LNCaP clone FGC (cell line): ENCODE data around the gene HOXA3.

Experiments
- DNase-seq: peaks from one replicate; pipeline ENCODE4 v3.0.0-alpha.2; 2011; ENCODE audit warnings: low read depth
- H3K4me3 ChIP-seq: 2 replicates; pipeline ENCODE4 v1.5.1; 2011; ENCODE audit warnings: mild to moderate bottlenecking, low read depth, low read length, control low read depth
- TF ChIP-seq, protein P1 (sequence below): IDR thresholded peaks from 2 replicates; pipeline ENCODE4 v1.5.1; 2012; ENCODE audit warnings: mild to moderate bottlenecking; ENCODE audit not compliant: control insufficient read depth, insufficient read depth; ENCODE audit errors: extremely low read depth

The HOXA3 gene

DNA sequence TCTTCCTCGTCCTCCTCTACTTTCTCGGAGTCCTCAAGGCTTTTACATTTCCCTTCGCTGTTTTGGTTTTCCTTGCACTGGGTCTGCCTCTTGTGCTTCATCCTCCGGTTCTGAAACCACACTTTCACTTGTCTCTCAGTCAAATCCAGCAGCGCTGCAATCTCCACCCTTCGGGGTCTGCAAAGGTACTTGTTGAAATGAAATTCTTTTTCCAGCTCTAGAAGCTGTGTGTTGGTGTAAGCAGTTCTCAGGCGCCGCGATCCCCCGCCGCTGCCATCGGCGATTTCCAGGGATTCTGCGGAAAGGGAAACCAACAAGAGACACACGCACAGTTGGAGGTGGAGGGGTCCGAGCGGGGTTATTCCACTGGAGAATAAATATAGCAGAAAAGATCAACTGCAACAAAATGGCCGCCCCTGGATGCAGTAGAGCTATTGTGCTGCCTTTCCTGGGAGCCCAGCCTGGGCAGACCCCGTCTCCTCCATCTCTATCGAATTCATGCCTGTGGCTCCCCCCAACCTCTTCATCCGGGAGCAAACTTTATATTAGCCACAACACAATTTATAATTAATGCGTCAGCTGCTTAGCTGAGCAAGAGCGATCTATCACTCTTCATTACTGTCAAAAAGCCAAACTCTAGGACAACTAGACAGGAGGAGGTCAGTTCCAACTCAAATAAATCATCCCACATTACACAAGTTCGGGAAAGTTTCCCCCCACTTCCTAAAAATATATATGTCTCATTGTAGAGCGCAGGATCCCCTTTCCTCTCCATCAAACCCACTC, 51.0 kb downstream of the HOXA3 start:
- DNase-seq = no peak
- H3K4me3 ChIP-seq = no peak overlapping the region
- TF ChIP-seq, protein P1, sequence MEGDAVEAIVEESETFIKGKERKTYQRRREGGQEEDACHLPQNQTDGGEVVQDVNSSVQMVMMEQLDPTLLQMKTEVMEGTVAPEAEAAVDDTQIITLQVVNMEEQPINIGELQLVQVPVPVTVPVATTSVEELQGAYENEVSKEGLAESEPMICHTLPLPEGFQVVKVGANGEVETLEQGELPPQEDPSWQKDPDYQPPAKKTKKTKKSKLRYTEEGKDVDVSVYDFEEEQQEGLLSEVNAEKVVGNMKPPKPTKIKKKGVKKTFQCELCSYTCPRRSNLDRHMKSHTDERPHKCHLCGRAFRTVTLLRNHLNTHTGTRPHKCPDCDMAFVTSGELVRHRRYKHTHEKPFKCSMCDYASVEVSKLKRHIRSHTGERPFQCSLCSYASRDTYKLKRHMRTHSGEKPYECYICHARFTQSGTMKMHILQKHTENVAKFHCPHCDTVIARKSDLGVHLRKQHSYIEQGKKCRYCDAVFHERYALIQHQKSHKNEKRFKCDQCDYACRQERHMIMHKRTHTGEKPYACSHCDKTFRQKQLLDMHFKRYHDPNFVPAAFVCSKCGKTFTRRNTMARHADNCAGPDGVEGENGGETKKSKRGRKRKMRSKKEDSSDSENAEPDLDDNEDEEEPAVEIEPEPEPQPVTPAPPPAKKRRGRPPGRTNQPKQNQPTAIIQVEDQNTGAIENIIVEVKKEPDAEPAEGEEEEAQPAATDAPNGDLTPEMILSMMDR = no peak

DNA sequence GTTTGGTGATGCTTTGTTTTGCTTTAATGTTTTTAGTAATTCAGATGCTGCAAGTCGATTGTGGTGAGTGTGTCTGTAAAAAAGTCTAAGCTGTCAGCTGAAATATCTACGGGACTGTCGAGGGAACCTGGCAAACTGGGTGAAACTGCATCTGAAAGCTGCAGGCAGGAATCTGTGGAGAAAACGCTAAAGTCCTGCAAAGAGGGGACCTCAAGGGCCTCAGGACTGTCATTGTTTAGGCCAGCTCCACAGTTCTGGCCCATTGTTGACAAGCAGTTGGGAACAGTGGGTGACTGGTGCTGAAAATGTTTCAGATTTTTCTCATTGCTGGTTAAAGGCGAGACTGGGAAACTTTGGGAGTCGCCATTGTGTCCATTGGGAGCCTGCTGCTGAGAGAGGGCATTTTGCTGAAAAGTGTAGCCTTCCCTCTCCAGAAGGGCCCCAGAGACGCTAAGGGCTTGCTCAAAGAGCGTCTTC, 51.7 kb downstream of the HOXA3 start:
- no peak for DNase-seq
- H3K4me3 ChIP-seq = no peak overlapping the region
- TF ChIP-seq, protein P1 = no peak

DNA sequence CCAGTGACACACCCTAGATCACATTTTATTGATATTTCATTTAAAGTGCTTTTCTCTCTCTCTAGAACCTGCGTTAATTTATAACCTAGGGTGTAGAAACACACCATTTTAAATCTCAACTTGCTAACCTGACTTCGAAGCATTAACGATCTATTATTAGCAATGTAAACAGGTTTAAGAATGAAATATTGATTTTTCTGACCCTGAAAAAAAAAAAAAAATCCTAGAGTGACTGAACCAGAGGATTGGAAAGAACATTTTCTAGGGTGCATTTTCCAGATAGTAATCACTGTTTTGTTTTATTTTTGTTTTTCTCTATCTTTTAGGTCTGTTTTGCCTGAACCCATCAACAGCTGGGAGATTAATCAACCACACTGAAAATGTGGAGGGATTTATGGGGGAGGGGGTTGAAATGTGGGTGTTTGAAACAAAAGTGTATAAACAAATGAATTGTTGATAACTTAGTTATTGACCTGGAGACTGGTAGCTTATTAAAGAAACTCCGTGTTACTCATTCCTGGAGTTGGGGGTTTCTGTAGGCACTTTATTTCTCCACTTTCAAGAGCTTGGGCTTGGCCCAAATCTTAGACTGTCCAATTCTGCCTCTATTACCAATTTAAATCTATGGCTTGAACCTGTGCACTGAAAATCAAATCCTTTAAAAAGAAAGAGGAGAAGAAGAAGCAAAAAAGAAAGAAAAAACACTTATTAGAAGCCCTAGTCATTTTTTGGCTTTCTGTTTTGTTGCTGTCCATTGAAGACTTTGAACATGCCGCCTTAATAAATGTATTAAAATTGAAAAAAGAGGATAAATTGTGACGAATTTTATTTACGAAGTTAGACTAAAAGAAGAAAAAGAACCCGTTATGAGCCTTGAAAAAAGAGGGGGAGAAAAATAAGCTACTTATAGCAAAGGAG, 52.7 kb downstream of the HOXA3 start:
- TF ChIP-seq, protein P1 = no peak
- H3K4me3 ChIP-seq = no peak overlapping the region

DNA sequence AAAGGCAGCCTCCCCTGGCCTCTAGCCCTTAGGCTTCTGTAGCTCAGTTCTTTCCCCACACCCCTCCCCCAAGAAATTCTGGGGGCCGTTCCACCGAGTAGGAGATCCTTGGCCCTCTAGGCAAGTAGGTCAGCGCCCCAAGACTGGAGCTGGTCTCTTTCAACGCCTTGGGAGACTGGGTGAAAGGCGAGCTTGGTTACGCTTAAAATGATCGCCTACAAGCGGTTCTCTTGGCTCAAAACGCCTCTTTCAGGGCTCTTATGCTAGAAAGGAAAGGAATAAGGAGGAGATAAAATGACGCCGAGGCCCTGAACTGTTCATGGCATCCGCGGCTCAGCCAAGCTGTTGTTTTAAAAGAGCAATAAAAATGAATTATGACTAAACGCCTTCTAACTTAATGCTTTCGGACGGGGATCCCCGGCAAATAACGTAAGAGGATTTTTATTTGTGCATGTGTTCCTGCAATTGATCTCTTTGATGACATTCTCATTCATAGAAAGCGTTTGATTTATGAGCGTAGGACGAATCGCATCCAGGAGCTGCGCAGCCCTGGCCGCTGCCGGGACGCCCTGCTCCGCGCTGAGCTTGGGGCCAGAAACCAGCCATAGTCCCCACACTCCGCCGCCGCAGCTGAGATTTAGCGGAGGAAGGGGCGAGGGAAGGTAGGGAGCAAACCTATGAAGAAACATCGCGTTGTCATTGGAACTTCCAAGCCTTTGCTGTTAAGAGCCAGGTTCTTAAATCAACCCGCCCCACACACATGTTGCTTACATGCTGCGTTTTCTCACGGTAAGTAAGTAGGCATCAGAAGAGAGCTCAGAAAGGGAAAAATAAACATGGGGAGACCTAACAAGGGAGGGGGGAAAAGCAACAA, 53.6 kb downstream of the HOXA3 start:
- DNase-seq = no peak
- H3K4me3 ChIP-seq = no peak overlapping the region
- TF ChIP-seq, protein P1 = no peak

More for the DNA sequence above, 52.7 kb downstream of the HOXA3 start:
- DNase-seq = no peak

DNA sequence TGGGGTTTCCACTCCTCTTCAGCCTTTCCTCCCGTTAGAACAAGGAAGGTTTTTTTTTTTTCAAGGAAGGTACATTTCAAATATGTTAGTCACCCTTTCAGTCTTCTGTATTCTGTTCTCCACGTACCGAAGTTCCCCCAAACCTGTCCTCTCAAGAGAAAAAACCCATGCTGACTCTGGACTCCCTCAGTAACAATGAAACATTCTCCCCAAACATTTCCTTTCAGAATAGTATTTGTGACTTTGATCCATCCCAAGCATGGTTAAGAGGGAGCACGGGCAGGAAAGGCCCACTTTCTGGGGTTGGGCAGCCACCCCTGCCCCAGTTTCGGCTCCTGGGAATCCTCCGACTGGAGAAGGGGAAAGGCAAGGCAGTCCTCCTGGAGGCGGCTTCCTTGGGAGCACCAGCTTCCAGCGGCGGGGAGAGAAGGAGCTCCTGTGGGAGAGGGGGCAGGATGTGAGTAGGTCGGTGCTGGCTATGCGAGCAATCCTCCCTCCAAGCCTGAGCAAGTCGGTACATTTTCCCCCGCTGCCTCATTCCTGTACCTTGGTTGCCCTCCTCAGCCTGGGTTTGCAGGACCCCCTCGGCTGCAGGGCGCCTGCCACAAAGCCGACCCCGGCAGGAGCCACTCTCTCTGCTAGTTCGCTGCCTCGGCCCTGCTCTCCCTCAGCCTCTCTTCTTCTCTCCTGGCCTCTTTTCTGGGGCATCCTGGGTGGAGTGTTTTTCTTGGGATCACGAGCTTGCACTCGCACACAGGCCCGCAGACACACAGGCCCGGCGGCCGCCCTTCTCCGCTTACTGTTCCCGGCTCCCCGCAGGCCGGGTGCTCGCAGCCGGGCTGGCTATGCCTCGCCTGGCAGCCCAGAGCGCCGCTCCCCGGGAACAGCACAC, 54.5 kb downstream of the HOXA3 start:
- H3K4me3 ChIP-seq = no peak overlapping the region
- DNase-seq = no peak
- TF ChIP-seq, protein P1 = no peak
